Trophoblast cell (in vitro differentiated cells and primary cell): ENCODE data around the gene AXIN2.

Experiments
- DNase-seq, 2 donors: peaks; one replicate each; pipeline ENCODE4 v3.0.0-alpha.2; 2016
- H2AFZ ChIP-seq: 2 replicates; pipeline ENCODE4 v1.6.1; 2013; ENCODE audit warnings: low read length, moderate library complexity, mild to moderate bottlenecking; ENCODE audit not compliant: insufficient read depth, poor library complexity
- H2AK5ac ChIP-seq: 2 replicates; pipeline ENCODE4 v1.6.1; 2013; ENCODE audit warnings: mild to moderate bottlenecking, low read length
- H2BK120ac ChIP-seq: 2 replicates; pipeline ENCODE4 v1.6.1; 2013; ENCODE audit warnings: low read length, mild to moderate bottlenecking, moderate library complexity; ENCODE audit not compliant: insufficient read depth, poor library complexity
- H2BK12ac ChIP-seq: 2 replicates; pipeline ENCODE4 v1.6.1; 2013; ENCODE audit warnings: mild to moderate bottlenecking, low read length, moderate library complexity
- H2BK5ac ChIP-seq: 2 replicates; pipeline ENCODE4 v1.6.1; 2013; ENCODE audit warnings: low read length, low read depth, moderate library complexity, mild to moderate bottlenecking; ENCODE audit not compliant: poor library complexity
- H3K14ac ChIP-seq: 2 replicates; pipeline ENCODE4 v1.6.1; 2013; ENCODE audit warnings: mild to moderate bottlenecking, low read length
- H3K18ac ChIP-seq: 2 replicates; pipeline ENCODE4 v1.6.1; 2013; ENCODE audit warnings: mild to moderate bottlenecking, low read length
- H3K23ac ChIP-seq: 2 replicates; pipeline ENCODE4 v1.6.1; 2013; ENCODE audit warnings: low read length
- H3K27ac ChIP-seq: 2 replicates; pipeline ENCODE4 v1.5.1; 2013; ENCODE audit warnings: low read depth, mild to moderate bottlenecking, inconsistent platforms, low read length, moderate library complexity
- H3K27me3 ChIP-seq: 2 replicates; pipeline ENCODE4 v1.6.1; 2013; ENCODE audit warnings: inconsistent platforms, mild to moderate bottlenecking, low read length, moderate library complexity; ENCODE audit not compliant: insufficient read depth
- H3K36me3 ChIP-seq, 2 experiments: 1 replicate in 1 of 2; 2 replicates in 1 of 2; pipeline ENCODE4 v1.6.1; 2013; ENCODE audit warnings: low read length in 2 of 2, mild to moderate bottlenecking in 2 of 2, moderate library complexity in 1 of 2; ENCODE audit not compliant: insufficient read depth in 2 of 2, control insufficient read depth in 1 of 2
- H3K4ac ChIP-seq: 2 replicates; pipeline ENCODE4 v1.6.1; 2013; ENCODE audit warnings: low read depth, mild to moderate bottlenecking, low read length, moderate library complexity
- H3K4me1 ChIP-seq, 2 experiments: 1 replicate in 1 of 2; 2 replicates in 1 of 2; pipeline ENCODE4 v1.6.1; 2013; ENCODE audit warnings: low read length in 2 of 2, mild to moderate bottlenecking in 2 of 2, moderate library complexity in 1 of 2; ENCODE audit not compliant: insufficient read depth in 2 of 2, control insufficient read depth in 1 of 2
- H3K4me2 ChIP-seq: 2 replicates; pipeline ENCODE4 v1.6.1; 2013; ENCODE audit warnings: inconsistent platforms, mild to moderate bottlenecking, low read length, moderate library complexity
- H3K4me3 ChIP-seq: 2 replicates; pipeline ENCODE4 v1.5.1; 2013; ENCODE audit warnings: mild to moderate bottlenecking, low read depth, low read length, inconsistent platforms
- H3K79me1 ChIP-seq: one replicate; pipeline ENCODE4 v1.6.1; 2013; ENCODE audit warnings: low read length
- H3K79me2 ChIP-seq: 2 replicates; pipeline ENCODE4 v1.6.1; 2013; ENCODE audit warnings: low read length, mild to moderate bottlenecking; ENCODE audit not compliant: control insufficient read depth, insufficient read depth, poor library complexity
- H3K9ac ChIP-seq: 2 replicates; pipeline ENCODE4 v1.6.1; 2013; ENCODE audit warnings: mild to moderate bottlenecking, low read length
- H3K9me3 ChIP-seq: 2 replicates; pipeline ENCODE4 v1.6.1; 2013; ENCODE audit warnings: low read depth, mild to moderate bottlenecking, control low read depth, inconsistent platforms, low read length; ENCODE audit not compliant: insufficient read depth
- H4K12ac ChIP-seq: 2 replicates; pipeline ENCODE4 v1.6.1; 2013; ENCODE audit warnings: low read depth, mild to moderate bottlenecking, low read length, moderate library complexity
- H4K8ac ChIP-seq: 2 replicates; pipeline ENCODE4 v1.6.1; 2013; ENCODE audit warnings: low read depth, mild to moderate bottlenecking, low read length, moderate library complexity
- H4K91ac ChIP-seq: one replicate; pipeline ENCODE4 v1.6.1; 2013; ENCODE audit warnings: low read depth, mild to moderate bottlenecking, low read length, moderate library complexity
- WGBS: extraction: QIAGEN DNeasy Blood & Tissue Kit; methylation state at CpG from one replicate; pipeline ENCODE4 v1.1.7; 2013; ENCODE audit warnings: missing lambda C conversion rate; ENCODE audit not compliant: insufficient read length, insufficient coverage; ENCODE audit errors: extremely low coverage; 5-methylcytosine and 5-hydroxymethylcytosine counted together

The AXIN2 gene

GRCh38 chr17:65518256-65518655, 43.2 kb downstream of the AXIN2 start:
- Histone ChIP-seq H2BK120ac (no peak overlapping the region), H3K18ac (no peak overlapping the region), H3K14ac (no peak overlapping the region), H2AK5ac (no peak overlapping the region), H3K9ac (no peak overlapping the region), H3K79me1 (peaks cover 10% of the 10 kb centered on the region), H2BK5ac (no peak overlapping the region), H3K4me1 (peaks cover 11 to 14% of the 10 kb centered on the region in 2 experiments), H3K79me2 (no peaks in the 10 kb centered on the region), H3K23ac (no peak overlapping the region), H3K27me3 (no peaks in the 10 kb centered on the region), H4K8ac (no peak overlapping the region), H2BK12ac (no peak overlapping the region), H3K4me2 (no peak overlapping the region), H3K4me3 (no peak overlapping the region), H3K27ac (no peak overlapping the region), H3K9me3 (no peaks in the 10 kb centered on the region), H3K4ac (no peak overlapping the region), H2AFZ (no peak overlapping the region), H4K91ac (no peak overlapping the region), H4K12ac (no peak overlapping the region), H3K36me3 (no peaks in the 10 kb centered on the region)
- no peak for DNase-seq
- WGBS: no CpG with 5 or more reads among the region's 2 CpGs

GRCh38 chr17:65515959-65516948, 45.2 kb downstream of the AXIN2 start:
- peaks cover 10% of the 10 kb centered on the region for H3K79me1 ChIP-seq
- H3K36me3 ChIP-seq: no peaks in the 10 kb centered on the region
- H4K91ac ChIP-seq: peak overlapping the region; percentile 82
- no CpG with 5 or more reads among the region's 17 CpGs for WGBS
- peak overlapping the region; percentile 81 for H2BK120ac ChIP-seq
- no peak overlapping the region for H3K23ac ChIP-seq
- H3K27ac ChIP-seq: peak overlapping the region; percentile 15
- no peaks in the 10 kb centered on the region for H3K79me2 ChIP-seq
- H3K27me3 ChIP-seq: no peaks in the 10 kb centered on the region
- peak overlapping the region; percentile 86 for H2BK12ac ChIP-seq
- H3K9ac ChIP-seq: no peak overlapping the region
- peak overlapping the region; percentile 45 for H2AFZ ChIP-seq
- H3K18ac ChIP-seq: peak overlapping the region; percentile 61
- H2BK5ac ChIP-seq: peak overlapping the region; percentile 84
- H3K9me3 ChIP-seq: no peaks in the 10 kb centered on the region
- peaks cover 9 to 11% of the 10 kb centered on the region in 2 experiments for H3K4me1 ChIP-seq
- peak; percentile 89 to 96 for DNase-seq
- H3K4me2 ChIP-seq: no peak overlapping the region
- H3K4ac ChIP-seq: peak overlapping the region; percentile 54
- H4K8ac ChIP-seq: peak overlapping the region; percentile 75
- peak overlapping the region; percentile 70 for H2AK5ac ChIP-seq
- peak overlapping the region; percentile 32 for H3K14ac ChIP-seq
- H4K12ac ChIP-seq: peak overlapping the region; percentile 64
- H3K4me3 ChIP-seq: no peak overlapping the region

- peak overlapping the region; percentile 15 for H3K27ac ChIP-seq
- no CpG with 5 or more reads among the region's 6 CpGs for WGBS
- no peak overlapping the region for H3K9ac ChIP-seq
- no peak for DNase-seq
- peaks cover 10% of the 10 kb centered on the region for H3K79me1 ChIP-seq
- no peaks in the 10 kb centered on the region for H3K9me3 ChIP-seq
- no peak overlapping the region for H2BK5ac ChIP-seq
- H2BK12ac ChIP-seq: peak overlapping the region; percentile 2
- H3K4ac ChIP-seq: no peak overlapping the region
- no peaks in the 10 kb centered on the region for H3K36me3 ChIP-seq
- no peak overlapping the region for H3K4me3 ChIP-seq
- H2AK5ac ChIP-seq: peak overlapping the region; percentile 90
- peak overlapping the region; percentile 51 for H4K12ac ChIP-seq
- H3K27me3 ChIP-seq: no peaks in the 10 kb centered on the region
- H3K4me2 ChIP-seq: no peak overlapping the region
- H4K91ac ChIP-seq: peak overlapping the region; percentile 16
- no peak overlapping the region for H3K23ac ChIP-seq
- peak overlapping the region; percentile 69 for H4K8ac ChIP-seq
- H3K14ac ChIP-seq: peak overlapping the region; percentile 18
- H3K79me2 ChIP-seq: no peaks in the 10 kb centered on the region
- no peak overlapping the region for H2AFZ ChIP-seq
- peak overlapping the region; percentile 74 for H3K18ac ChIP-seq
- peaks cover 9 to 11% of the 10 kb centered on the region in 2 experiments for H3K4me1 ChIP-seq
- H2BK120ac ChIP-seq: peak overlapping the region; percentile 25
Measured at GRCh38 chr17:65515512-65515911, 45.9 kb downstream of the AXIN2 start.

- no peaks in the 10 kb centered on the region for H3K36me3 ChIP-seq
- peaks cover 9 to 11% of the 10 kb centered on the region in 2 experiments for H3K4me1 ChIP-seq
- H3K23ac ChIP-seq: no peak overlapping the region
- peaks cover 10% of the 10 kb centered on the region for H3K79me1 ChIP-seq
- H2BK5ac ChIP-seq: no peak overlapping the region
- no peak overlapping the region for H3K9ac ChIP-seq
- H2AFZ ChIP-seq: no peak overlapping the region
- no peak overlapping the region for H3K4ac ChIP-seq
- H3K18ac ChIP-seq: no peak overlapping the region
- H4K91ac ChIP-seq: no peak overlapping the region
- H3K4me2 ChIP-seq: no peak overlapping the region
- WGBS: no CpG with 5 or more reads among the region's 5 CpGs
- H3K14ac ChIP-seq: no peak overlapping the region
- no peak overlapping the region for H3K4me3 ChIP-seq
- no peaks in the 10 kb centered on the region for H3K27me3 ChIP-seq
- H3K27ac ChIP-seq: no peak overlapping the region
- no peaks in the 10 kb centered on the region for H3K9me3 ChIP-seq
- H3K79me2 ChIP-seq: no peaks in the 10 kb centered on the region
- H2BK12ac ChIP-seq: no peak overlapping the region
- H2BK120ac ChIP-seq: no peak overlapping the region
- H4K8ac ChIP-seq: no peak overlapping the region
- no peak for DNase-seq
- no peak overlapping the region for H2AK5ac ChIP-seq
- H4K12ac ChIP-seq: no peak overlapping the region
Measured at GRCh38 chr17:65514541-65514940, 46.9 kb downstream of the AXIN2 start.
